Activated T-cell treated with anti-CD3 and anti-CD28 coated beads, Interleukin-2, amount 50 U/mL, for 48 hours (primary cell): ENCODE measurements around the gene MRPL9.
A peak's percentile ranks its signal among the peaks of the same experiment; 100 is the strongest.

Experiments
- DNase-seq, 2 experiments: peaks; one replicate each; pipeline ENCODE4 v3.0.0-alpha.2; 2020

Gene MRPL9

GRCh38 chr1:151710187-151710840, 53.0 kb downstream of the MRPL9 start:
- DNase-seq = peak; percentile 60 to 62
